ENCODE results near the gene CNTN1. TPM values are rescaled to one million over a fixed set of nuclear protein-coding genes. Genes with fewer than 3 reads are reported as not detected.

The CNTN1 gene
- total RNA-seq, 2 donors from 2014 or later = not detected

GRCh38 chr12:40843495-40843894 is 151.3 kb downstream of the CNTN1 start:
- Mint-ChIP-seq H3K4me3 (no peak overlapping the region), H3K27ac (no peak overlapping the region), H3K27me3 (ENCODE audit: low read depth) (no peaks in the 10 kb centered on the region), H3K9me3 (peaks cover 1 to 2% of the 10 kb centered on the region in 2 donors), H3K36me3 (ENCODE audit: insufficient read depth in 2 of 2) (no peaks in the 10 kb centered on the region), H3K4me1 (ENCODE audit: low read depth) (no peaks in the 10 kb centered on the region)
- DNase-seq (no peak), ATAC-seq (replicated peaks in 1 of 2) (no peak)

- Mint-ChIP-seq H3K4me1 (ENCODE audit: low read depth) (no peaks in the 10 kb centered on the region), H3K27ac (no peak overlapping the region), H3K9me3 (peaks cover 3 to 5% of the 10 kb centered on the region in 2 donors), H3K4me3 (no peak overlapping the region), H3K36me3 (ENCODE audit: insufficient read depth in 2 of 2) (peaks cover 0 to 2% of the 10 kb centered on the region in 2 donors), H3K27me3 (ENCODE audit: low read depth) (no peaks in the 10 kb centered on the region)
- DNase-seq = no peak
- no peak for ATAC-seq (replicated peaks in 1 of 2)
These were observed 161.0 kb downstream of the CNTN1 start for GRCh38 chr12:40853221-40853620.

GRCh38 chr12:40854604-40855003 is 162.4 kb downstream of the CNTN1 start:
- peaks cover 3 to 7% of the 10 kb centered on the region in 2 donors for H3K9me3 Mint-ChIP-seq
- ATAC-seq (replicated peaks in 1 of 2) (no peak), DNase-seq (no peak)
- H3K4me1 Mint-ChIP-seq (ENCODE audit: low read depth) = no peaks in the 10 kb centered on the region
- peaks cover 0 to 2% of the 10 kb centered on the region in 2 donors for H3K36me3 Mint-ChIP-seq (ENCODE audit: insufficient read depth in 2 of 2)
- H3K4me3 Mint-ChIP-seq = no peak overlapping the region
- no peaks in the 10 kb centered on the region for H3K27me3 Mint-ChIP-seq (ENCODE audit: low read depth)
- no peak overlapping the region for H3K27ac Mint-ChIP-seq

GRCh38 chr12:40864891-40865290 is 172.7 kb downstream of the CNTN1 start:
- no peak overlapping the region for H3K4me3 Mint-ChIP-seq
- no peaks in the 10 kb centered on the region for H3K4me1 Mint-ChIP-seq (ENCODE audit: low read depth)
- H3K27me3 Mint-ChIP-seq (ENCODE audit: low read depth) = no peaks in the 10 kb centered on the region
- H3K36me3 Mint-ChIP-seq (ENCODE audit: insufficient read depth in 2 of 2) = no peaks in the 10 kb centered on the region
- H3K9me3 Mint-ChIP-seq = no peaks in the 10 kb centered on the region
- no peak for ATAC-seq (replicated peaks in 1 of 2)
- DNase-seq = no peak
- H3K27ac Mint-ChIP-seq = no peak overlapping the region

GRCh38 chr12:40870981-40871380 is 178.7 kb downstream of the CNTN1 start:
- Mint-ChIP-seq H3K36me3 (ENCODE audit: insufficient read depth in 2 of 2) (no peaks in the 10 kb centered on the region), H3K4me3 (no peak overlapping the region), H3K27me3 (ENCODE audit: low read depth) (no peaks in the 10 kb centered on the region), H3K9me3 (peaks cover 2% of the 10 kb centered on the region in 2 donors), H3K27ac (no peak overlapping the region), H3K4me1 (ENCODE audit: low read depth) (no peaks in the 10 kb centered on the region)
- no peak for ATAC-seq (replicated peaks in 1 of 2)
- no peak for DNase-seq

- H3K27ac Mint-ChIP-seq = no peak overlapping the region
- no peaks in the 10 kb centered on the region for H3K4me1 Mint-ChIP-seq (ENCODE audit: low read depth)
- no peaks in the 10 kb centered on the region for H3K36me3 Mint-ChIP-seq (ENCODE audit: insufficient read depth in 2 of 2)
- ATAC-seq (replicated peaks in 1 of 2) (no peak), DNase-seq (no peak)
- peaks cover 2% of the 10 kb centered on the region in 2 donors for H3K9me3 Mint-ChIP-seq
- H3K27me3 Mint-ChIP-seq (ENCODE audit: low read depth) = no peaks in the 10 kb centered on the region
- no peak overlapping the region for H3K4me3 Mint-ChIP-seq
These were observed 182.6 kb downstream of the CNTN1 start for GRCh38 chr12:40874868-40875267.

- no peak overlapping the region for H3K27ac Mint-ChIP-seq
- H3K36me3 Mint-ChIP-seq (ENCODE audit: insufficient read depth in 2 of 2) = no peaks in the 10 kb centered on the region
- DNase-seq = no peak
- H3K9me3 Mint-ChIP-seq = peaks cover 0 to 2% of the 10 kb centered on the region in 2 donors
- no peak for ATAC-seq (replicated peaks in 1 of 2)
- no peak overlapping the region for H3K4me3 Mint-ChIP-seq
- H3K27me3 Mint-ChIP-seq (ENCODE audit: low read depth) = no peaks in the 10 kb centered on the region
- H3K4me1 Mint-ChIP-seq (ENCODE audit: low read depth) = no peaks in the 10 kb centered on the region
These were observed 197.1 kb downstream of the CNTN1 start for GRCh38 chr12:40889329-40889728.

GRCh38 chr12:40892528-40892927 is 200.3 kb downstream of the CNTN1 start:
- no peaks in the 10 kb centered on the region for H3K9me3 Mint-ChIP-seq
- no peaks in the 10 kb centered on the region for H3K4me1 Mint-ChIP-seq (ENCODE audit: low read depth)
- no peak overlapping the region for H3K4me3 Mint-ChIP-seq
- ATAC-seq (replicated peaks in 1 of 2) (no peak), DNase-seq (no peak)
- H3K27ac Mint-ChIP-seq = no peak overlapping the region
- no peaks in the 10 kb centered on the region for H3K27me3 Mint-ChIP-seq (ENCODE audit: low read depth)
- H3K36me3 Mint-ChIP-seq (ENCODE audit: insufficient read depth in 2 of 2) = no peaks in the 10 kb centered on the region

- H3K4me3 Mint-ChIP-seq = no peak overlapping the region
- no peak for DNase-seq
- H3K36me3 Mint-ChIP-seq (ENCODE audit: insufficient read depth in 2 of 2) = no peaks in the 10 kb centered on the region
- no peak overlapping the region for H3K27ac Mint-ChIP-seq
- no peaks in the 10 kb centered on the region for H3K27me3 Mint-ChIP-seq (ENCODE audit: low read depth)
- H3K4me1 Mint-ChIP-seq (ENCODE audit: low read depth) = no peaks in the 10 kb centered on the region
- H3K9me3 Mint-ChIP-seq = no peaks in the 10 kb centered on the region
- ATAC-seq (replicated peaks in 1 of 2) = no peak
These were observed 206.3 kb downstream of the CNTN1 start for GRCh38 chr12:40898505-40898904.

GRCh38 chr12:40903040-40903439 is 210.8 kb downstream of the CNTN1 start:
- Mint-ChIP-seq H3K27ac (no peak overlapping the region), H3K27me3 (ENCODE audit: low read depth) (no peaks in the 10 kb centered on the region), H3K4me1 (ENCODE audit: low read depth) (no peaks in the 10 kb centered on the region), H3K4me3 (no peak overlapping the region), H3K9me3 (no peaks in the 10 kb centered on the region), H3K36me3 (ENCODE audit: insufficient read depth in 2 of 2) (no peaks in the 10 kb centered on the region)
- ATAC-seq (replicated peaks in 1 of 2) (no peak), DNase-seq (no peak)

GRCh38 chr12:40907115-40907527 is 214.9 kb downstream of the CNTN1 start:
- Mint-ChIP-seq H3K36me3 (ENCODE audit: insufficient read depth in 2 of 2) (no peaks in the 10 kb centered on the region), H3K27me3 (ENCODE audit: low read depth) (no peaks in the 10 kb centered on the region), H3K4me1 (ENCODE audit: low read depth) (no peaks in the 10 kb centered on the region), H3K27ac (no peak overlapping the region), H3K9me3 (no peaks in the 10 kb centered on the region), H3K4me3 (no peak overlapping the region)
- DNase-seq = peak in 1 of 2 donors; percentile 11
- peak; percentile 52 to 79 for ATAC-seq (replicated peaks in 1 of 2)

- ATAC-seq (replicated peaks in 1 of 2) = no peak
- H3K4me1 Mint-ChIP-seq (ENCODE audit: low read depth) = no peaks in the 10 kb centered on the region
- no peaks in the 10 kb centered on the region for H3K36me3 Mint-ChIP-seq (ENCODE audit: insufficient read depth in 2 of 2)
- H3K27ac Mint-ChIP-seq = no peak overlapping the region
- no peaks in the 10 kb centered on the region for H3K9me3 Mint-ChIP-seq
- DNase-seq = no peak
- no peak overlapping the region for H3K4me3 Mint-ChIP-seq
- no peaks in the 10 kb centered on the region for H3K27me3 Mint-ChIP-seq (ENCODE audit: low read depth)
These were observed 219.4 kb downstream of the CNTN1 start for GRCh38 chr12:40911676-40912075.

- no peaks in the 10 kb centered on the region for H3K36me3 Mint-ChIP-seq (ENCODE audit: insufficient read depth in 2 of 2)
- no peaks in the 10 kb centered on the region for H3K27me3 Mint-ChIP-seq (ENCODE audit: low read depth)
- ATAC-seq (replicated peaks in 1 of 2) (no peak), DNase-seq (no peak)
- H3K4me3 Mint-ChIP-seq = no peak overlapping the region
- no peak overlapping the region for H3K27ac Mint-ChIP-seq
- H3K4me1 Mint-ChIP-seq (ENCODE audit: low read depth) = no peaks in the 10 kb centered on the region
- H3K9me3 Mint-ChIP-seq = no peaks in the 10 kb centered on the region
These were observed 222.9 kb downstream of the CNTN1 start for GRCh38 chr12:40915172-40915571.

- no peak overlapping the region for H3K27ac Mint-ChIP-seq
- no peak for DNase-seq
- ATAC-seq (replicated peaks in 1 of 2) = no peak
These were observed 225.3 kb downstream of the CNTN1 start for GRCh38 chr12:40917561-40917960.

More at GRCh38 chr12:40917561-40917960, 225.3 kb downstream of the CNTN1 start:
- Mint-ChIP-seq H3K4me3 (no peak overlapping the region), H3K27me3 (ENCODE audit: low read depth) (peaks cover 12% of the 10 kb centered on the region), H3K9me3 (no peaks in the 10 kb centered on the region), H3K36me3 (ENCODE audit: insufficient read depth in 2 of 2) (no peaks in the 10 kb centered on the region), H3K4me1 (ENCODE audit: low read depth) (no peaks in the 10 kb centered on the region)
